A673 (cell line): Measurements from ENCODE around the gene MT1B. TPM values are rescaled to one million over a fixed set of nuclear protein-coding genes. Genes with fewer than 3 reads are reported as not detected.
A peak's percentile ranks its signal among the peaks of the same experiment; 100 is the strongest.

Source experiments
- BruUV-seq: library from RNA; stranded (reverse); fragments of 400-500 nt; replicated peaks from 2 replicates; lab custom pipeline; 2021; lab: Mats Ljungman, UMichigan
- CTCF ChIA-PET: fragments of 300-600 bp; sonication (Branson Sonifier 250); formaldehyde crosslinking; loops from one replicate; lab custom pipeline; 2022; ENCODE audit warnings: antibody characterized with exemption; lab: Charles Lee
- POLR2A ChIA-PET: fragments of 300-600 bp; sonication (Branson Sonifier 250); formaldehyde crosslinking; loops from one replicate; lab custom pipeline; 2022; ENCODE audit warnings: antibody characterized with exemption; ENCODE audit not compliant: low non-redundant PET; lab: Charles Lee
- DNase-seq: peaks from one replicate; pipeline ENCODE4 v3.0.0-alpha.2; 2015; ENCODE audit warnings: low spot score
- H3K27ac ChIP-seq: fragments of 200-600 bp; sonication (generic); 2 replicates; pipeline ENCODE4 v1.5.1; 2016; ENCODE audit warnings: mixed run types, low read depth, mild to moderate bottlenecking, mixed read lengths, antibody characterized with exemption, low read length; ENCODE audit not compliant: poor library complexity, severe bottlenecking
- H3K27me3 ChIP-seq: fragments of 200-600 bp; sonication (generic); replicated peaks from 2 replicates; pipeline ENCODE4 v1.6.1; 2017; ENCODE audit warnings: mixed run types, low read depth, mild to moderate bottlenecking, mixed read lengths, antibody characterized with exemption, low read length; ENCODE audit not compliant: insufficient read depth, poor library complexity
- H3K36me3 ChIP-seq: fragments of 200-600 bp; sonication (generic); 2 replicates; pipeline ENCODE4 v1.6.1; 2016; ENCODE audit warnings: mixed run types, mild to moderate bottlenecking, mixed read lengths, antibody characterized with exemption, low read length; ENCODE audit not compliant: insufficient read depth, poor library complexity, severe bottlenecking
- H3K4me1 ChIP-seq: fragments of 200-600 bp; sonication (generic); 2 replicates; pipeline ENCODE4 v1.6.1; 2017; ENCODE audit warnings: mixed run types, mild to moderate bottlenecking, mixed read lengths, antibody characterized with exemption, low read length; ENCODE audit not compliant: insufficient read depth, poor library complexity, severe bottlenecking
- H3K4me3 ChIP-seq: fragments of 200-600 bp; sonication (generic); 2 replicates; pipeline ENCODE4 v1.5.1; 2016; ENCODE audit warnings: low read depth, mixed run types, mild to moderate bottlenecking, mixed read lengths, low read length; ENCODE audit not compliant: poor library complexity, severe bottlenecking
- H3K9me3 ChIP-seq: fragments of 200-600 bp; sonication (generic); 2 replicates; pipeline ENCODE4 v1.6.1; 2016; ENCODE audit warnings: mixed run types, low read depth, mild to moderate bottlenecking, mixed read lengths, antibody characterized with exemption, low read length; ENCODE audit not compliant: poor library complexity, severe bottlenecking
- EZH2 ChIP-seq: fragments of 200-600 bp; sonication (generic); IDR thresholded peaks from 2 replicates; pipeline ENCODE4 v1.6.1; 2017; ENCODE audit warnings: borderline replicate concordance, low read depth, mild to moderate bottlenecking, mixed read lengths, antibody characterized with exemption, low read length; ENCODE audit not compliant: poor library complexity, severe bottlenecking
- intact Hi-C: fragments of 100-400 bp; cut with micrococcal nuclease; formaldehyde crosslinking; loops from one replicate; pipeline ENCODE4 v1.10.0; 2022; ENCODE audit not compliant: unreplicated experiment
- total RNA-seq: library from RNA; stranded (reverse); gene quantifications from 2 replicates; pipeline ENCODE4 v1.2.3, GENCODE V29; 2021
- TF ChIP-seq, protein P1 (sequence below): fragments of 300-800, 200-600 bp; sonication (generic); conservative IDR thresholded peaks from 2 replicates; pipeline ENCODE4 v1.5.1; 2017; ENCODE audit warnings: low read depth, mild to moderate bottlenecking, antibody characterized with exemption, low read length, moderate library complexity, mixed read lengths

The MT1B gene
- total RNA-seq, 1 experiment from 2014 or later: not detected

DNA sequence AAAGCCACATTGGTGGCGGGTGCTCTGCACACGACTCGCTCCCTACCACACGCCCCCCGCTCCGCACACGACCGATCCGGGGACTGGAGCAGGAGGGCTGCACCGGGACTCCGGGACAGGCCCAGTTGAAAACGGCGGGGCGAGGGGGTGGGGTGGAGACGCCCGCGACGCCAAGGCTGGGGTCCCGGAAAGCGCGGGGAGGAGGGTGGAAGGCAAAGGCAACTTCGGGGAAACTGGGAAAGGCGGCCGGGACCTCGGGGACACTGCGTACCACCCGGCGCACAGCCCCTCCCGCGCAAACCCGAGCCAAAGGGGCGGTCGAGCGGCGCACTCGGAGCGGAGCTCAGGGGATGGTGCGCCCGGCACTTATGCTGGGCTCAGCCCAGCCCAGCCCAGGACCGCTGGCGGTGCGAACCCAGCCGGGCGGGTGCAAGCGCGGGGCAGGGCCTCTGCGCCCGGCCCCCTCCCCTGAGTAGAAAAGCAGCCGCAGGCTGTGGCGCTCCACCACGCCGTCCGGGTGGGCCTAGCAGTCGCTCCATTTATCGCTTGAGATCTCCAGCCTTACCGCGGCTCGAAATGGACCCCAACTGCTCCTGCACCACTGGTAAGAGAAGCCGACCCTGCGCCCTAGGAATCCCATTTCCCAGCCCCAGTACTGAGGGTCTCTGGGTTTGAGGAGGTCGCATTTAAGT, 19.4 kb upstream of the MT1B start, which contains the start of gene MT1M:
MT1M (plus strand) TSS at position 504 of the 692 bp plus-strand sequence; CDS start at position 577, 73 bp downstream.
- ChIA-PET POLR2A (no interaction called here), CTCF (no interaction called here)
- DNase-seq: no peak
- Histone ChIP-seq H3K4me1 (peaks cover 2% of the 10 kb centered on the region), H3K36me3 (no peaks in the 10 kb centered on the region), H3K27ac (no peak within 1 kb of the TSS), H3K4me3 (peak within 1 kb of the TSS; percentile 23), H3K27me3 (peaks cover 53% of the 10 kb centered on the region), H3K9me3 (no peaks in the 10 kb centered on the region)
- BruUV-seq: no TSS peak
- TF ChIP-seq, protein P1, sequence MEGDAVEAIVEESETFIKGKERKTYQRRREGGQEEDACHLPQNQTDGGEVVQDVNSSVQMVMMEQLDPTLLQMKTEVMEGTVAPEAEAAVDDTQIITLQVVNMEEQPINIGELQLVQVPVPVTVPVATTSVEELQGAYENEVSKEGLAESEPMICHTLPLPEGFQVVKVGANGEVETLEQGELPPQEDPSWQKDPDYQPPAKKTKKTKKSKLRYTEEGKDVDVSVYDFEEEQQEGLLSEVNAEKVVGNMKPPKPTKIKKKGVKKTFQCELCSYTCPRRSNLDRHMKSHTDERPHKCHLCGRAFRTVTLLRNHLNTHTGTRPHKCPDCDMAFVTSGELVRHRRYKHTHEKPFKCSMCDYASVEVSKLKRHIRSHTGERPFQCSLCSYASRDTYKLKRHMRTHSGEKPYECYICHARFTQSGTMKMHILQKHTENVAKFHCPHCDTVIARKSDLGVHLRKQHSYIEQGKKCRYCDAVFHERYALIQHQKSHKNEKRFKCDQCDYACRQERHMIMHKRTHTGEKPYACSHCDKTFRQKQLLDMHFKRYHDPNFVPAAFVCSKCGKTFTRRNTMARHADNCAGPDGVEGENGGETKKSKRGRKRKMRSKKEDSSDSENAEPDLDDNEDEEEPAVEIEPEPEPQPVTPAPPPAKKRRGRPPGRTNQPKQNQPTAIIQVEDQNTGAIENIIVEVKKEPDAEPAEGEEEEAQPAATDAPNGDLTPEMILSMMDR: no peak
- no peak for TF ChIP-seq EZH2
- intact Hi-C loops: no loop called here

DNA sequence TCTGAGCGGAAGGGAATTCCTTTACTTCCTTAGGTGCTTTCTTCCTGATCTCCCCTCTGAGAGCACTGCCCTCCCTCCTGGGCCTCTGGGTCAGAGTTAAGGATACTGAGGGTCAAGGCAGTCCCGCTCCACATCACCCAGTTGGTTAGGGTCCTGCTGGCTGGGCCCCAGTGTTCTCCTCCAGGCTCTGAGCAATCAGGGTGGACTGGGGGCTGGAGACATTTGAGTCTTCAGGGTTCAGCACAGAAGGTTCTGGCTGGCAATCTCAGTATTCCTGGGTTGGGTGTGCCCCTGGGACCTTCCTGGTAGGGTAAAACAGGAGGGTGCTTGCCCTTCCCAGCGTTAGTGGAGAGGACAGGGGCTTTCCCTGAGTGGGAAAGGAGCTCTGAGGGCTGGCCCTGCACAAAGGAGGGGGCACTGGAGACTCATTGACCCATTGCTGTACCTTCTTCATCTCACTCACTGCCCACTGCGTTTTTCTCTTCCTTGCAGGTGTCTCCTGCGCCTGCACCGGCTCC, 18.8 kb upstream of the MT1B start:
- no peak for TF ChIP-seq EZH2
- TF ChIP-seq, protein P1: no peak
- Histone ChIP-seq H3K4me1 (no peaks in the 10 kb centered on the region), H3K27me3 (peaks cover 59% of the 10 kb centered on the region), H3K36me3 (no peaks in the 10 kb centered on the region), H3K27ac (no peak overlapping the region), H3K9me3 (no peaks in the 10 kb centered on the region), H3K4me3 (peak overlapping the region; percentile 23)
- CTCF ChIA-PET: no interaction called here
- no TSS peak for BruUV-seq
- intact Hi-C loops: no loop called here
- no peak for DNase-seq
- POLR2A ChIA-PET: no interaction called here

DNA sequence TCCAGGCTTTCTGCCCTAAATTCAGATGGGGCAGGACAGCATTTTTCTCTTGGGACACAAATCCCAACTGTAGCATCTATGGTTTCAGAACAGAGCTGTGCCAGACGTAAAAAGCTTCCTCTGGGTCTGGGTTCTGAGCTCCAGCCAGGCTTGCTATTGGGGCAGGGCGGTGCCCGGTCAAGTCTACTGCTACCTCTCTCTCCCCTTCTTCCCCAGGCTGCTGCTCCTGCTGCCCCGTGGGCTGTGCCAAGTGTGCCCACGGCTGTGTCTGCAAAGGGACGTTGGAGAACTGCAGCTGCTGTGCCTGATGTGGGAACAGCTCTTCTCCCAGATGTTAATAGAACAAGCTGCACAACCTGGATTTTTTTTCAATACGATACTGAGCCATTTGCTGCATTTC, 18.2 kb upstream of the MT1B start:
- TF ChIP-seq EZH2: no peak
- TF ChIP-seq, protein P1: no peak
- peaks cover 66% of the 10 kb centered on the region for H3K27me3 ChIP-seq
- H3K4me1 ChIP-seq: no peaks in the 10 kb centered on the region
- CTCF ChIA-PET: interaction anchor here (0.7 kb wide), 1 partner anchor 137 kb away, joined by 3 read pairs; no protein-coding TSS in a partner anchor
- no peak overlapping the region for H3K4me3 ChIP-seq
- no peak overlapping the region for H3K27ac ChIP-seq
- POLR2A ChIA-PET: no interaction called here
- BruUV-seq: no TSS peak
- no peaks in the 10 kb centered on the region for H3K36me3 ChIP-seq
- intact Hi-C loops: no loop called here
- no peaks in the 10 kb centered on the region for H3K9me3 ChIP-seq
- no peak for DNase-seq
